Measurements from ENCODE around the gene SLC18B1. TPM values are rescaled to one million over a fixed set of nuclear protein-coding genes. Genes with fewer than 3 reads are reported as not detected.

SLC18B1 gene
- polyA plus RNA-seq, 1 donor (not counting 4 experiments of a cell fraction or from before 2014, with no cell fraction given): 23.1 TPM

- FAIRE-seq (no peak), DNase-seq (ENCODE audit: low read depth, low spot score) (no peak)
- Histone ChIP-seq H3K27ac (ENCODE audit: control insufficient read depth, insufficient read depth, low read length) (no peak overlapping the region), H3K79me2 (ENCODE audit: control insufficient read depth, insufficient read depth, low read length) (peaks cover 8% of the 10 kb centered on the region), H3K4me1 (ENCODE audit: control insufficient read depth, extremely low read depth, insufficient read depth, low read length) (no peaks in the 10 kb centered on the region), H3K9ac (ENCODE audit: control insufficient read depth, extremely low read depth, insufficient read depth, low read length) (no peak overlapping the region), H2AFZ (ENCODE audit: control insufficient read depth, low read length) (no peak overlapping the region), H3K4me2 (ENCODE audit: control insufficient read depth, extremely low read depth, insufficient read depth, low read depth, low read length) (no peak overlapping the region), H3K9me1 (ENCODE audit: control insufficient read depth, extremely low read depth, insufficient read depth, low read length) (no peaks in the 10 kb centered on the region), H3K27me3 (ENCODE audit: control insufficient read depth, extremely low read depth, insufficient read depth, low read length) (no peaks in the 10 kb centered on the region), H3K36me3 (ENCODE audit: control insufficient read depth in 2 of 2, extremely low read depth in 1 of 2, insufficient read depth in 2 of 2, low read length in 2 of 2) (peaks cover 3 to 6% of the 10 kb centered on the region in 2 experiments), H4K20me1 (ENCODE audit: control insufficient read depth, extremely low read depth, insufficient read depth, low read length) (no peaks in the 10 kb centered on the region), H3K9me3 (ENCODE audit: control insufficient read depth, low read depth, low read length) (no peaks in the 10 kb centered on the region), H3K4me3 (ENCODE audit: control insufficient read depth in 2 of 3, extremely low read depth in 1 of 3, insufficient read depth in 2 of 3, low read depth in 1 of 3, low read length in 3 of 3) (no peak overlapping the region)
- dilution Hi-C loops (cut with MboI; ENCODE audit: extremely low pct_ligation_motif_present, low sequenced_read_pairs): no loop called here
- TF ChIP-seq, protein P1, sequence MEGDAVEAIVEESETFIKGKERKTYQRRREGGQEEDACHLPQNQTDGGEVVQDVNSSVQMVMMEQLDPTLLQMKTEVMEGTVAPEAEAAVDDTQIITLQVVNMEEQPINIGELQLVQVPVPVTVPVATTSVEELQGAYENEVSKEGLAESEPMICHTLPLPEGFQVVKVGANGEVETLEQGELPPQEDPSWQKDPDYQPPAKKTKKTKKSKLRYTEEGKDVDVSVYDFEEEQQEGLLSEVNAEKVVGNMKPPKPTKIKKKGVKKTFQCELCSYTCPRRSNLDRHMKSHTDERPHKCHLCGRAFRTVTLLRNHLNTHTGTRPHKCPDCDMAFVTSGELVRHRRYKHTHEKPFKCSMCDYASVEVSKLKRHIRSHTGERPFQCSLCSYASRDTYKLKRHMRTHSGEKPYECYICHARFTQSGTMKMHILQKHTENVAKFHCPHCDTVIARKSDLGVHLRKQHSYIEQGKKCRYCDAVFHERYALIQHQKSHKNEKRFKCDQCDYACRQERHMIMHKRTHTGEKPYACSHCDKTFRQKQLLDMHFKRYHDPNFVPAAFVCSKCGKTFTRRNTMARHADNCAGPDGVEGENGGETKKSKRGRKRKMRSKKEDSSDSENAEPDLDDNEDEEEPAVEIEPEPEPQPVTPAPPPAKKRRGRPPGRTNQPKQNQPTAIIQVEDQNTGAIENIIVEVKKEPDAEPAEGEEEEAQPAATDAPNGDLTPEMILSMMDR (optimal IDR thresholded peaks at IDR 0.05 in 1 of 3, IDR thresholded peaks at IDR 0.05 in 1 of 3, conservative IDR thresholded peaks at IDR 0.05 in 1 of 3; ENCODE audit: extremely low read depth in 1 of 3, insufficient read depth in 2 of 3, low read length in 3 of 3): no peak
- TF ChIP-seq EZH2 (IDR thresholded peaks at IDR 0.05; ENCODE audit: low read length): no peak
Observed at GRCh38 chr6:132795461-132795860, 3.0 kb downstream of the SLC18B1 start.

GRCh38 chr6:132792510-132792909 lies 5.9 kb downstream of the SLC18B1 start:
- Histone ChIP-seq H3K36me3 (ENCODE audit: control insufficient read depth in 2 of 2, extremely low read depth in 1 of 2, insufficient read depth in 2 of 2, low read length in 2 of 2) (peaks cover 6 to 8% of the 10 kb centered on the region in 2 experiments), H2AFZ (ENCODE audit: control insufficient read depth, low read length) (no peak overlapping the region), H3K4me3 (ENCODE audit: control insufficient read depth in 2 of 3, extremely low read depth in 1 of 3, insufficient read depth in 2 of 3, low read depth in 1 of 3, low read length in 3 of 3) (no peak overlapping the region), H3K9me3 (ENCODE audit: control insufficient read depth, low read depth, low read length) (no peaks in the 10 kb centered on the region), H3K4me1 (ENCODE audit: control insufficient read depth, extremely low read depth, insufficient read depth, low read length) (no peaks in the 10 kb centered on the region), H4K20me1 (ENCODE audit: control insufficient read depth, extremely low read depth, insufficient read depth, low read length) (no peaks in the 10 kb centered on the region), H3K27me3 (ENCODE audit: control insufficient read depth, extremely low read depth, insufficient read depth, low read length) (no peaks in the 10 kb centered on the region), H3K27ac (ENCODE audit: control insufficient read depth, insufficient read depth, low read length) (no peak overlapping the region), H3K4me2 (ENCODE audit: control insufficient read depth, extremely low read depth, insufficient read depth, low read depth, low read length) (no peak overlapping the region), H3K9me1 (ENCODE audit: control insufficient read depth, extremely low read depth, insufficient read depth, low read length) (no peaks in the 10 kb centered on the region), H3K79me2 (ENCODE audit: control insufficient read depth, insufficient read depth, low read length) (peaks cover 3% of the 10 kb centered on the region), H3K9ac (ENCODE audit: control insufficient read depth, extremely low read depth, insufficient read depth, low read length) (no peak overlapping the region)
- FAIRE-seq (no peak), DNase-seq (ENCODE audit: low read depth, low spot score) (no peak)
- TF ChIP-seq EZH2 (IDR thresholded peaks at IDR 0.05; ENCODE audit: low read length): no peak
- TF ChIP-seq, protein P1 (optimal IDR thresholded peaks at IDR 0.05 in 1 of 3, IDR thresholded peaks at IDR 0.05 in 1 of 3, conservative IDR thresholded peaks at IDR 0.05 in 1 of 3; ENCODE audit: extremely low read depth in 1 of 3, insufficient read depth in 2 of 3, low read length in 3 of 3): no peak
- dilution Hi-C loops (cut with MboI; ENCODE audit: extremely low pct_ligation_motif_present, low sequenced_read_pairs): no loop called here
